CD14-positive monocyte (primary cell): ENCODE measurements around the gene BCS1L. TPM values are rescaled to one million over a fixed set of nuclear protein-coding genes. Genes with fewer than 3 reads are reported as not detected.

Experiments used
- DNase-seq, 3 donors: peaks; one replicate each; pipeline ENCODE4 v3.0.0-alpha.2; 2011 to 2022
- H2AFZ ChIP-seq: 2 replicates; pipeline ENCODE4 v1.6.0; 2012; ENCODE audit warnings: mild to moderate bottlenecking, low read depth, low read length, inconsistent platforms; ENCODE audit not compliant: insufficient read depth, poor library complexity, severe bottlenecking
- H3K27ac ChIP-seq, 2 donors: 1 replicate in 1 of 2; 2 replicates in 1 of 2; pipeline ENCODE4 v1.5.1; 2012 to 2013; ENCODE audit warnings: low read length in 2 of 2, control low read depth in 1 of 2, inconsistent platforms in 1 of 2, low read depth in 1 of 2, mild to moderate bottlenecking in 1 of 2
- H3K27me3 ChIP-seq, 2 donors: one replicate each; pipeline versions ENCODE4 v1.6.0 to v1.6.1; 2011 to 2013; ENCODE audit warnings: low read length in 2 of 2; ENCODE audit not compliant: control insufficient read depth in 2 of 2, insufficient read depth in 2 of 2
- H3K36me3 ChIP-seq, 2 donors: replicated peaks in 1 of 2; 1 replicate in 1 of 2; 2 replicates in 1 of 2; pipeline versions ENCODE4 v1.5.1 to v1.6.1; 2012 to 2013; ENCODE audit warnings: low read length in 2 of 2, control low read depth in 1 of 2, inconsistent platforms in 1 of 2, mild to moderate bottlenecking in 1 of 2; ENCODE audit not compliant: insufficient read depth in 2 of 2, control insufficient read depth in 1 of 2
- H3K4me1 ChIP-seq, 2 donors: 1 replicate in 1 of 2; 2 replicates in 1 of 2; pipeline versions ENCODE4 v1.5.1 to v1.6.1; 2012 to 2013; ENCODE audit warnings: low read length in 2 of 2, control low read depth in 1 of 2, inconsistent platforms in 1 of 2, mild to moderate bottlenecking in 1 of 2, moderate library complexity in 1 of 2; ENCODE audit not compliant: insufficient read depth in 2 of 2, control insufficient read depth in 1 of 2
- H3K4me2 ChIP-seq: replicated peaks from 2 replicates; pipeline ENCODE3; 2012; ENCODE audit warnings: low read length, moderate library complexity, mild to moderate bottlenecking; ENCODE audit not compliant: poor library complexity, severe bottlenecking; ENCODE audit errors: extremely low read depth
- H3K4me3 ChIP-seq, 3 experiments: fragments of 200-600 bp in 1 of 3; sonication (generic) in 1 of 3; replicated peaks in 1 of 3; 1 replicate in 2 of 3; 2 replicates in 1 of 3; pipeline ENCODE4 v1.5.1; 2011 to 2013; ENCODE audit warnings: low read length in 3 of 3, mild to moderate bottlenecking in 3 of 3, control low read depth in 2 of 3, low read depth in 2 of 3, inconsistent platforms in 1 of 3, moderate library complexity in 1 of 3
- H3K79me2 ChIP-seq: 2 replicates; pipeline ENCODE4 v1.6.0; 2012; ENCODE audit warnings: mild to moderate bottlenecking, control low read depth, inconsistent platforms, low read length, moderate library complexity; ENCODE audit not compliant: insufficient read depth
- H3K9ac ChIP-seq: 2 replicates; pipeline ENCODE4 v1.6.0; 2017; ENCODE audit warnings: low read length, mild to moderate bottlenecking; ENCODE audit not compliant: insufficient read depth, poor library complexity, severe bottlenecking
- H3K9me3 ChIP-seq, 2 donors: replicated peaks in 1 of 2; 1 replicate in 1 of 2; 2 replicates in 1 of 2; pipeline versions ENCODE4 v1.5.1 to v1.6.1; 2012 to 2013; ENCODE audit warnings: low read length in 2 of 2, control low read depth in 1 of 2; ENCODE audit not compliant: control insufficient read depth in 1 of 2, insufficient read depth in 1 of 2
- H4K20me1 ChIP-seq: 2 replicates; pipeline ENCODE4 v1.6.0; 2012; ENCODE audit warnings: mild to moderate bottlenecking, low read length, control low read depth, moderate library complexity; ENCODE audit not compliant: insufficient read depth
- H3K27ac Mint-ChIP-seq, 7 donors: one replicate each; pipeline ENCODE4 v1.8.0; 2020; ENCODE audit warnings: mild to moderate bottlenecking in 7 of 7, mixed read lengths in 7 of 7, moderate library complexity in 6 of 7, inconsistent platforms in 2 of 7
- H3K27me3 Mint-ChIP-seq, 3 donors: one replicate each; pipeline ENCODE4 v1.8.0; 2021 to 2022; ENCODE audit warnings: low read depth in 3 of 3, mild to moderate bottlenecking in 3 of 3, mixed read lengths in 3 of 3, moderate library complexity in 3 of 3, inconsistent platforms in 1 of 3
- H3K36me3 Mint-ChIP-seq, 2 donors: one replicate each; pipeline ENCODE4 v1.8.0; 2020; ENCODE audit warnings: mixed read lengths in 2 of 2, inconsistent platforms in 1 of 2, mild to moderate bottlenecking in 1 of 2
- H3K4me1 Mint-ChIP-seq: one replicate; pipeline ENCODE4 v1.8.0; 2020; ENCODE audit warnings: mild to moderate bottlenecking, mixed read lengths
- H3K4me3 Mint-ChIP-seq, 2 donors: one replicate each; pipeline ENCODE4 v1.8.0; 2020; ENCODE audit warnings: mild to moderate bottlenecking in 2 of 2, mixed read lengths in 2 of 2, moderate library complexity in 1 of 2
- H3K9me3 Mint-ChIP-seq, 7 donors: one replicate each; pipeline ENCODE4 v1.8.0; 2020 to 2022; ENCODE audit warnings: mixed read lengths in 7 of 7, mild to moderate bottlenecking in 6 of 7, moderate library complexity in 6 of 7, inconsistent platforms in 2 of 7
- CTCF ChIP-seq: fragments of 200-600 bp; IDR thresholded peaks from one replicate; pipeline ENCODE4 v1.8.0; 2022; ENCODE audit warnings: antibody characterized with exemption, mild to moderate bottlenecking
- WGBS: methylation state at CpG from one replicate; pipeline ENCODE4 v1.1.5; 2013; ENCODE audit warnings: missing lambda C conversion rate; ENCODE audit not compliant: insufficient coverage; 5-methylcytosine and 5-hydroxymethylcytosine counted together
- intact Hi-C, 2 donors: fragments of 100-400 bp; cut with micrococcal nuclease; formaldehyde crosslinking; loops; one replicate each; pipeline versions ENCODE4 v1.15.0 to v1.15.1; 2023
- polyA plus RNA-seq, 3 donors: library from polyadenylated mRNA; depleted of rRNA in 1 of 3; unstranded in 2 of 3; stranded (reverse) in 1 of 3; fragments of 300-500 nt in 2 of 3; fragments of >200 nt in 1 of 3; fragmentation: Illumina TruSeq in 2 of 3; gene quantifications; 1 replicate in 2 of 3; 2 replicates in 1 of 3; pipeline ENCODE4 v1.2.3, GENCODE V29; 2012 to 2021

The BCS1L gene
- polyA plus RNA-seq, 3 donors: 10.5 to 42.9 (median 12.3) TPM

GRCh38 chr2:218709908-218710307 is 50.4 kb downstream of the BCS1L start:
- Mint-ChIP-seq H3K27ac (peak overlapping the region in 2 of 7 donors; percentile 50 to 63), H3K36me3 (no peaks in the 10 kb centered on the region), H3K9me3 (peaks cover 0 to 3% (median 0%) of the 10 kb centered on the region in 7 donors), H3K4me3 (peak overlapping the region in 1 of 2 donors; percentile 89), H3K27me3 (peaks cover 0 to 7% (median 0%) of the 10 kb centered on the region in 3 donors), H3K4me1 (peaks cover 32% of the 10 kb centered on the region)
- no CpG with 5 or more reads among the region's 8 CpGs for WGBS
- Histone ChIP-seq H3K4me2 (peak overlapping the region; percentile 86), H3K27me3 (no peaks in the 10 kb centered on the region), H3K79me2 (peaks cover 34% of the 10 kb centered on the region), H4K20me1 (no peaks in the 10 kb centered on the region), H3K9me3 (no peaks in the 10 kb centered on the region), H2AFZ (peak overlapping the region; percentile 65), H3K9ac (no peak overlapping the region), H3K36me3 (no peaks in the 10 kb centered on the region), H3K4me3 (peak overlapping the region in 1 of 3 experiments; percentile 87), H3K27ac (no peak overlapping the region), H3K4me1 (peaks cover 43 to 45% of the 10 kb centered on the region in 2 donors)
- no peak for TF ChIP-seq CTCF
- DNase-seq: no peak
- intact Hi-C loops: loop anchor here (2.0 to 5.0 kb wide), 2 partner anchors 17 to 137 kb away; no protein-coding TSS in a partner anchor

GRCh38 chr2:218710334-218710686 is 50.8 kb downstream of the BCS1L start:
- no peaks in the 10 kb centered on the region for H4K20me1 ChIP-seq
- Mint-ChIP-seq H3K27me3 (peaks cover 0 to 7% (median 0%) of the 10 kb centered on the region in 3 donors), H3K36me3 (no peaks in the 10 kb centered on the region), H3K9me3 (peaks cover 0 to 3% (median 0%) of the 10 kb centered on the region in 7 donors), H3K4me1 (peaks cover 36% of the 10 kb centered on the region), H3K4me3 (peak overlapping the region; percentile 53 to 89), H3K27ac (peak overlapping the region in 5 of 7 donors; percentile 6 to 98 (median 63))
- intact Hi-C loops: loop anchor here (2.0 to 5.0 kb wide), 2 partner anchors 16 to 137 kb away; no protein-coding TSS in a partner anchor
- H3K9ac ChIP-seq: no peak overlapping the region
- peaks cover 46 to 49% of the 10 kb centered on the region in 2 donors for H3K4me1 ChIP-seq
- no peak overlapping the region for H3K27ac ChIP-seq
- 64% methylated on average over 13 of the region's 14 CpGs for WGBS
- TF ChIP-seq CTCF: no peak
- DNase-seq: no peak
- no peaks in the 10 kb centered on the region for H3K36me3 ChIP-seq
- H3K9me3 ChIP-seq: no peaks in the 10 kb centered on the region
- H3K4me2 ChIP-seq: peak overlapping the region; percentile 86
- no peaks in the 10 kb centered on the region for H3K27me3 ChIP-seq
- peak overlapping the region in 2 of 3 experiments; percentile 25 to 87 for H3K4me3 ChIP-seq
- peak overlapping the region; percentile 65 for H2AFZ ChIP-seq
- peaks cover 38% of the 10 kb centered on the region for H3K79me2 ChIP-seq
